ES-I3 (cell line): ENCODE results near the gene GPR62.

ENCODE experiments used
- H3K36me3 ChIP-seq: 2 replicates; pipeline ENCODE4 v1.6.1; 2013; ENCODE audit warnings: mild to moderate bottlenecking, low read length, control low read depth, moderate library complexity; ENCODE audit not compliant: insufficient read depth
- H3K4me1 ChIP-seq: 2 replicates; pipeline ENCODE4 v1.6.1; 2013; ENCODE audit warnings: mild to moderate bottlenecking, control low read depth, low read length; ENCODE audit not compliant: insufficient read depth
- H3K9ac ChIP-seq: 2 replicates; pipeline ENCODE4 v1.6.1; 2013; ENCODE audit warnings: low read depth, mild to moderate bottlenecking, low read length, moderate library complexity
- H3K9me3 ChIP-seq: 2 replicates; pipeline ENCODE4 v1.6.1; 2013; ENCODE audit warnings: mild to moderate bottlenecking, low read length, moderate library complexity; ENCODE audit not compliant: control insufficient read depth, insufficient read depth

The GPR62 gene

GRCh38 chr3:51958603-51959521, 3.7 kb downstream of the GPR62 start:
- H3K4me1 ChIP-seq = no peaks in the 10 kb centered on the region; the same call in 1 of the 2 replicates
- no peaks in the 10 kb centered on the region for H3K9me3 ChIP-seq

GRCh38 chr3:51959651-51960050, 4.5 kb downstream of the GPR62 start:
- Histone ChIP-seq H3K36me3 (no peaks in the 10 kb centered on the region), H3K9me3 (no peaks in the 10 kb centered on the region), H3K4me1 (peaks cover 7% of the 10 kb centered on the region; the same call in 1 of the 2 replicates), H3K9ac (no peak overlapping the region)

More at GRCh38 chr3:51958603-51959521, 3.7 kb downstream of the GPR62 start:
- no peaks in the 10 kb centered on the region for H3K36me3 ChIP-seq
- H3K9ac ChIP-seq = no peak overlapping the region

- Histone ChIP-seq H3K9me3 (no peaks in the 10 kb centered on the region), H3K4me1 (peaks cover 9% of the 10 kb centered on the region; the same call in 1 of the 2 replicates), H3K36me3 (no peaks in the 10 kb centered on the region), H3K9ac (no peak overlapping the region)
Measured at GRCh38 chr3:51960386-51960785, 5.2 kb downstream of the GPR62 start.

GRCh38 chr3:51961011-51961410, 5.8 kb downstream of the GPR62 start:
- Histone ChIP-seq H3K4me1 (peaks cover 11% of the 10 kb centered on the region; the same call in 1 of the 2 replicates), H3K36me3 (no peaks in the 10 kb centered on the region), H3K9ac (no peak overlapping the region), H3K9me3 (no peaks in the 10 kb centered on the region)

GRCh38 chr3:51961602-51962569, 6.7 kb downstream of the GPR62 start:
- H3K9ac ChIP-seq = no peak overlapping the region
- H3K9me3 ChIP-seq = no peaks in the 10 kb centered on the region
- peaks cover 16% of the 10 kb centered on the region; the same call in 1 of the 2 replicates for H3K4me1 ChIP-seq
- no peaks in the 10 kb centered on the region for H3K36me3 ChIP-seq

GRCh38 chr3:51962854-51963530, 7.8 kb downstream of the GPR62 start:
- H3K9ac ChIP-seq = no peak overlapping the region
- H3K4me1 ChIP-seq = peaks cover 16% of the 10 kb centered on the region; the same call in 1 of the 2 replicates
- no peaks in the 10 kb centered on the region for H3K9me3 ChIP-seq
- H3K36me3 ChIP-seq = no peaks in the 10 kb centered on the region

GRCh38 chr3:51963951-51964451, 8.8 kb downstream of the GPR62 start:
- Histone ChIP-seq H3K9ac (no peak overlapping the region), H3K9me3 (no peaks in the 10 kb centered on the region), H3K36me3 (no peaks in the 10 kb centered on the region), H3K4me1 (peaks cover 22% of the 10 kb centered on the region)

GRCh38 chr3:51964521-51964920, 9.3 kb downstream of the GPR62 start:
- H3K9ac ChIP-seq = no peak overlapping the region
- no peaks in the 10 kb centered on the region for H3K36me3 ChIP-seq
- H3K4me1 ChIP-seq = peaks cover 26% of the 10 kb centered on the region
- no peaks in the 10 kb centered on the region for H3K9me3 ChIP-seq

- H3K4me1 ChIP-seq = peaks cover 26% of the 10 kb centered on the region
- H3K9me3 ChIP-seq = no peaks in the 10 kb centered on the region
- H3K36me3 ChIP-seq = no peaks in the 10 kb centered on the region
- no peak overlapping the region for H3K9ac ChIP-seq
Measured at GRCh38 chr3:51966016-51966415, 10.8 kb downstream of the GPR62 start.

GRCh38 chr3:51966486-51966885, 11.3 kb downstream of the GPR62 start:
- peaks cover 26% of the 10 kb centered on the region for H3K4me1 ChIP-seq
- H3K9ac ChIP-seq = peak overlapping the region; percentile 66; the same call in 1 of the 2 replicates
- H3K36me3 ChIP-seq = no peaks in the 10 kb centered on the region
- H3K9me3 ChIP-seq = no peaks in the 10 kb centered on the region

- Histone ChIP-seq H3K9me3 (no peaks in the 10 kb centered on the region), H3K9ac (peak overlapping the region; percentile 66), H3K4me1 (peaks cover 26% of the 10 kb centered on the region), H3K36me3 (no peaks in the 10 kb centered on the region)
Measured at GRCh38 chr3:51966922-51967383, 11.8 kb downstream of the GPR62 start.

GRCh38 chr3:51967384-51968169, 12.4 kb downstream of the GPR62 start, which contains the start of gene PCBP4:
PCBP4 (minus strand) TSS chr3:51967454; CDS start chr3:51961240, 6,214 bp downstream.
- H3K36me3 ChIP-seq = no peaks in the 10 kb centered on the region
- H3K4me1 ChIP-seq = peaks cover 26% of the 10 kb centered on the region
- H3K9me3 ChIP-seq = no peaks in the 10 kb centered on the region
- H3K9ac ChIP-seq = peak within 1 kb of the TSS; percentile 66
